HL-60 (cell line): ENCODE data around the gene SCARF1.

ENCODE experiments used
- DNase-seq, 2 experiments: peaks; one replicate each; pipeline ENCODE4 v3.0.0-alpha.2; 2010 to 2020; ENCODE audit warnings: low read depth in 1 of 2, low spot score in 1 of 2
- H3K27ac ChIP-seq: fragments of 250-450 bp; sonication (Bioruptor Pico); replicated peaks from 2 replicates; pipeline ENCODE4 v1.5.1; 2020; ENCODE audit warnings: mild to moderate bottlenecking, moderate library complexity
- H3K27me3 ChIP-seq: fragments of 250-450 bp; sonication (Bioruptor Pico); 2 replicates; pipeline ENCODE4 v1.5.1; 2021; ENCODE audit warnings: mild to moderate bottlenecking, moderate library complexity; ENCODE audit not compliant: insufficient read depth, poor library complexity, severe bottlenecking
- H3K4me3 ChIP-seq: replicated peaks from 2 replicates; pipeline ENCODE4 v1.5.1; 2011; ENCODE audit warnings: mild to moderate bottlenecking, control low read depth, low read length; ENCODE audit not compliant: insufficient read depth
- GABPA ChIP-seq: IDR thresholded peaks from 2 replicates; pipeline ENCODE4 v1.6.1; 2012; ENCODE audit warnings: low read depth
- POLR2AphosphoS5 ChIP-seq: IDR thresholded peaks from 2 replicates; pipeline ENCODE4 v1.6.1; 2012; ENCODE audit warnings: low read depth
- SPI1 ChIP-seq: IDR thresholded peaks from 2 replicates; pipeline ENCODE4 v1.6.1; 2012; ENCODE audit warnings: low read depth, mild to moderate bottlenecking, borderline replicate concordance
- TF ChIP-seq, protein P1 (sequence below): IDR thresholded peaks from one replicate; pipeline ENCODE4 v1.5.1; 2011; ENCODE audit warnings: low read length, control low read depth, inconsistent platforms; ENCODE audit not compliant: insufficient read depth
- TF ChIP-seq, protein P2 (sequence below): IDR thresholded peaks from 2 replicates; pipeline ENCODE4 v1.6.1; 2012; ENCODE audit warnings: low read depth; ENCODE audit not compliant: insufficient replicate concordance

The SCARF1 gene

DNA sequence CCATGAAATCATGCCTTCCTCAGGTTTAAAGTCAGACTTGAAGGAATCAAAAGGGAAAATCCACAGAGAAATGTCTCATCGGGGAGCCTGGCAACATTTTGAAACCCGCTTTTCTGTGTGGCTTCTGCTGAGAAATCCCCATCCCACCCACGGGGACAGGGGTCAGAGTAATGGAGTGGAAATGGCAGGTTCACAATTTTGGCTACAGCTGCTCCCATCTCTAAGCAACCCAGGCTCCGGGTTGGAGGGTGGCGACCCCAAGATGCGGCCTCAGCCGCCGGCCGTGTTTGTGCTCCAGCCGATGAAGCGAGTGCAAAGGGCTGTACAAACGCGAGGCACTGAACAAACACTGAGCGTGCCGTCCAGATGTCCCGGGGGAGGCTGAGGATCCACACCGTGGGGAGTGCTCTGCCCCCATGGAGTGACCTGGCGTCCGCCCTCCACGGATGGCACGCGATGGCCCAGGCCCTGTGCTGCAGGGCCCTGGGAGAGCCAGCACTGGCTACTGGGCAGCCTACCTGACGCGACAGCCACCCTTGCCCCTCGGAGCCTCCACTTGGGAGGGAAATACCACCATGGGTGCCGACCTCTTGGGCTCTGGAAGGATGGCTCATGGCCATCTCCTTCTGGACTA lies 39.1 kb downstream of the SCARF1 start:
- Histone ChIP-seq H3K4me3 (no peak overlapping the region), H3K27ac (peak overlapping the region; percentile 84), H3K27me3 (no peaks in the 10 kb centered on the region)
- TF ChIP-seq POLR2AphosphoS5: no peak
- TF ChIP-seq SPI1: no peak
- TF ChIP-seq, protein P1, sequence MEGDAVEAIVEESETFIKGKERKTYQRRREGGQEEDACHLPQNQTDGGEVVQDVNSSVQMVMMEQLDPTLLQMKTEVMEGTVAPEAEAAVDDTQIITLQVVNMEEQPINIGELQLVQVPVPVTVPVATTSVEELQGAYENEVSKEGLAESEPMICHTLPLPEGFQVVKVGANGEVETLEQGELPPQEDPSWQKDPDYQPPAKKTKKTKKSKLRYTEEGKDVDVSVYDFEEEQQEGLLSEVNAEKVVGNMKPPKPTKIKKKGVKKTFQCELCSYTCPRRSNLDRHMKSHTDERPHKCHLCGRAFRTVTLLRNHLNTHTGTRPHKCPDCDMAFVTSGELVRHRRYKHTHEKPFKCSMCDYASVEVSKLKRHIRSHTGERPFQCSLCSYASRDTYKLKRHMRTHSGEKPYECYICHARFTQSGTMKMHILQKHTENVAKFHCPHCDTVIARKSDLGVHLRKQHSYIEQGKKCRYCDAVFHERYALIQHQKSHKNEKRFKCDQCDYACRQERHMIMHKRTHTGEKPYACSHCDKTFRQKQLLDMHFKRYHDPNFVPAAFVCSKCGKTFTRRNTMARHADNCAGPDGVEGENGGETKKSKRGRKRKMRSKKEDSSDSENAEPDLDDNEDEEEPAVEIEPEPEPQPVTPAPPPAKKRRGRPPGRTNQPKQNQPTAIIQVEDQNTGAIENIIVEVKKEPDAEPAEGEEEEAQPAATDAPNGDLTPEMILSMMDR: no peak
- TF ChIP-seq, protein P2, sequence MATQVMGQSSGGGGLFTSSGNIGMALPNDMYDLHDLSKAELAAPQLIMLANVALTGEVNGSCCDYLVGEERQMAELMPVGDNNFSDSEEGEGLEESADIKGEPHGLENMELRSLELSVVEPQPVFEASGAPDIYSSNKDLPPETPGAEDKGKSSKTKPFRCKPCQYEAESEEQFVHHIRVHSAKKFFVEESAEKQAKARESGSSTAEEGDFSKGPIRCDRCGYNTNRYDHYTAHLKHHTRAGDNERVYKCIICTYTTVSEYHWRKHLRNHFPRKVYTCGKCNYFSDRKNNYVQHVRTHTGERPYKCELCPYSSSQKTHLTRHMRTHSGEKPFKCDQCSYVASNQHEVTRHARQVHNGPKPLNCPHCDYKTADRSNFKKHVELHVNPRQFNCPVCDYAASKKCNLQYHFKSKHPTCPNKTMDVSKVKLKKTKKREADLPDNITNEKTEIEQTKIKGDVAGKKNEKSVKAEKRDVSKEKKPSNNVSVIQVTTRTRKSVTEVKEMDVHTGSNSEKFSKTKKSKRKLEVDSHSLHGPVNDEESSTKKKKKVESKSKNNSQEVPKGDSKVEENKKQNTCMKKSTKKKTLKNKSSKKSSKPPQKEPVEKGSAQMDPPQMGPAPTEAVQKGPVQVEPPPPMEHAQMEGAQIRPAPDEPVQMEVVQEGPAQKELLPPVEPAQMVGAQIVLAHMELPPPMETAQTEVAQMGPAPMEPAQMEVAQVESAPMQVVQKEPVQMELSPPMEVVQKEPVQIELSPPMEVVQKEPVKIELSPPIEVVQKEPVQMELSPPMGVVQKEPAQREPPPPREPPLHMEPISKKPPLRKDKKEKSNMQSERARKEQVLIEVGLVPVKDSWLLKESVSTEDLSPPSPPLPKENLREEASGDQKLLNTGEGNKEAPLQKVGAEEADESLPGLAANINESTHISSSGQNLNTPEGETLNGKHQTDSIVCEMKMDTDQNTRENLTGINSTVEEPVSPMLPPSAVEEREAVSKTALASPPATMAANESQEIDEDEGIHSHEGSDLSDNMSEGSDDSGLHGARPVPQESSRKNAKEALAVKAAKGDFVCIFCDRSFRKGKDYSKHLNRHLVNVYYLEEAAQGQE: no peak
- TF ChIP-seq GABPA: no peak
- DNase-seq: no peak

DNA sequence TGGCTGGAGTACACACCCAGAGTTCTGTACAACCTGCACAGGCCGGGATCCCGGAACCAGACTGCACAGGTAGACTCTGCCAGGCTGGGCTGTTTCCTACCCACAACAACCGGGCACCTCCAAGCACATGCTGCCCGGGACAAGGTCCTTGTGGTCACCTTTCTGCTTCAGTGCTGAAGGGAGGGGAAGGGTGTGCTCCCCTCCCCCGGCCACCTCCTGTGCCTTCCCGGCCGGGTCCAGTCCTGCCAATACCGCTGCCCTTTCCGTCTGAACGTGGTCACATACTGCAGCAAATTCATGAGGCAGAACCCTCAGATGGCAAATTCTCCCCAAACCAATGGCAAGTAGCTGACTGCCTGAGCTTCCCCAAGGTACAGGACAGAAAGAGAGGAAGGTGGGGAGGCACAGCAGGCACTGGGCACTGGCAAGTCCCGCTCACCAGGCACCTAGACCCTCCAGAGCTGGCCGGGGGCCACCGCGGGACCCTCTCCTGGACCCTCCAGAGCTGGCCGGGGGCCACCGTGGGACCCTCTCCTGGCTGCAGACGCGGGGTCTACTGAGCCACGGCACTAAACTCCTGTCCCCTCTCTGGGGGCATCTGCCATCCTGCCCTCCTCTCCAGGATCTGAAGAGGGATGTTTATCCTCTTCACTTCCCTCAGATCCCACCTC lies 39.7 kb downstream of the SCARF1 start:
- Histone ChIP-seq H3K27ac (no peak overlapping the region), H3K4me3 (no peak overlapping the region), H3K27me3 (no peaks in the 10 kb centered on the region)
- TF ChIP-seq, protein P2: no peak
- TF ChIP-seq POLR2AphosphoS5 (no peak), GABPA (no peak), SPI1 (no peak)
- TF ChIP-seq, protein P1: no peak
- DNase-seq: no peak

DNA sequence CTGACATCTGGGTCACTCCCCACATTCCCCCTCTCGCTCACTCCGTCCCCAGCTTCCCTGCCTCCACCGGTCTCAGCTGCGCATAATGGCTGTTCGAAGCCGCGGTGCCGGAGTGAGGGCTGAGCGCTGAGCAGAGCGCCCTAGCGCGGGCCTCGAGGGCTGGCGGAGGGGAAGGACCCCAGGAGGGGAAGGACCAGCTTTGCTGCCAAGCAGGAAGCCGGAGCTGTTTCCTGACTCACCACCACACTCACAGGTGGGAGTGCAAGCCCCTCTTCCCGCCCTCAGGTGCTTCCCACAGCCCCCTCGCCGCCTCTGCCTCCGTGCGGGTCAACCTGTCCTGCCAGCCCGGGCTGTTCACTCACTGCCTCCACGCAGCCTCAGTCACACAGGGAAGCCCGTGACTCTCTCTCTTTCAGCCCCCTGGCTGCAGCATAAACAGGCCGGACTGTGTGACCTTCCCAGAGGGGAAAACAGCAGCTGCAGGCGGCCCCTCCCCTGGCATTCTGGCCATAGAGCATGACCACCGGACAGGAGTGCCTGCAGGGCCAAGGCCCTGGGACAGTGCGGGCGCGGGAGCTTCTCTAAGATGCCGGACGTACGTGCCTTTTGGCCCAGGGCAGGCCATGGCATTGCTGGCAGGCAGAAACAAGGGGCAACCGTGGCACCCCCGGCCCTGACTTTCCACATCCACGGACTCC lies 40.6 kb downstream of the SCARF1 start:
- TF ChIP-seq GABPA (no peak), POLR2AphosphoS5 (no peak), SPI1 (no peak)
- TF ChIP-seq, protein P1: no peak
- TF ChIP-seq, protein P2: no peak
- no peak overlapping the region for H3K27ac ChIP-seq
- no peak overlapping the region for H3K4me3 ChIP-seq
- no peaks in the 10 kb centered on the region for H3K27me3 ChIP-seq
- no peak for DNase-seq
